OCI-LY1 (cell line): ENCODE results near the gene ART1.

Experiments used
- H2AFZ ChIP-seq: fragments of 200-600 bp; sonication (generic), shearing (Covaris generic); 2 replicates; pipeline ENCODE4 v1.6.0; 2014; ENCODE audit warnings: antibody characterized with exemption, mild to moderate bottlenecking, low read length
- H3F3A ChIP-seq: fragments of 200-600 bp; sonication (generic), shearing (Covaris generic); 2 replicates; pipeline ENCODE4 v1.6.0; 2014; ENCODE audit warnings: mild to moderate bottlenecking, antibody characterized with exemption, low read length, moderate library complexity; ENCODE audit not compliant: insufficient read depth
- H3K27ac ChIP-seq: fragments of 200-600 bp; sonication (generic); 2 replicates; pipeline ENCODE4 v1.5.1; 2014; ENCODE audit warnings: low read length, mixed run types, mild to moderate bottlenecking, low read depth; ENCODE audit not compliant: poor library complexity, severe bottlenecking
- H3K27me3 ChIP-seq: fragments of 200-600 bp; sonication (generic); 2 replicates; pipeline ENCODE4 v1.6.0; 2014; ENCODE audit warnings: antibody characterized with exemption, mild to moderate bottlenecking, low read length, moderate library complexity; ENCODE audit not compliant: insufficient read depth
- H3K36me3 ChIP-seq: fragments of 200-600 bp; sonication (generic); 2 replicates; pipeline ENCODE4 v1.6.1; 2014; ENCODE audit warnings: mild to moderate bottlenecking, antibody characterized with exemption, low read length, moderate library complexity, mixed read lengths; ENCODE audit not compliant: insufficient read depth
- H3K4me1 ChIP-seq: fragments of 200-600 bp; sonication (generic); 2 replicates; pipeline ENCODE4 v1.5.1; 2014; ENCODE audit warnings: mild to moderate bottlenecking, low read length, moderate library complexity; ENCODE audit not compliant: insufficient read depth, severe bottlenecking
- H3K4me2 ChIP-seq: fragments of 200-600 bp; sonication (generic), shearing (Covaris generic); 2 replicates; pipeline ENCODE4 v1.6.1; 2014; ENCODE audit warnings: low read length
- H3K4me3 ChIP-seq: fragments of 200-600 bp; sonication (generic); 2 replicates; pipeline ENCODE4 v1.5.1; 2014; ENCODE audit warnings: low read length, low read depth, mild to moderate bottlenecking, mixed read lengths; ENCODE audit not compliant: poor library complexity, severe bottlenecking
- H3K79me2 ChIP-seq: fragments of 200-600 bp; shearing (Covaris generic); 2 replicates; pipeline ENCODE4 v1.6.1; 2016; ENCODE audit warnings: mixed run types, low read length, mixed read lengths; ENCODE audit not compliant: insufficient read depth
- H3K9ac ChIP-seq: fragments of 200-600 bp; sonication (generic), shearing (Covaris generic); 2 replicates; pipeline ENCODE4 v1.6.1; 2014; ENCODE audit warnings: mild to moderate bottlenecking, low read length, mixed read lengths
- H3K9me2 ChIP-seq: fragments of 200-600 bp; sonication (generic), shearing (Covaris generic); 2 replicates; pipeline ENCODE4 v1.6.1; 2014; ENCODE audit warnings: low read depth, mild to moderate bottlenecking, low read length, mixed read lengths
- H3K9me3 ChIP-seq: fragments of 200-600 bp; shearing (Covaris generic); 2 replicates; pipeline ENCODE4 v1.6.1; 2014; ENCODE audit warnings: low read length, mixed read lengths
- H4K20me1 ChIP-seq: fragments of 200-600 bp; sonication (generic), shearing (Covaris generic); 2 replicates; pipeline ENCODE4 v1.6.0; 2016; ENCODE audit warnings: mild to moderate bottlenecking, low read length; ENCODE audit not compliant: insufficient read depth
- EZH2 ChIP-seq: fragments of 200-600 bp; sonication (generic), shearing (Covaris generic); IDR thresholded peaks from 2 replicates; pipeline ENCODE4 v1.8.0; 2017; ENCODE audit warnings: borderline replicate concordance, mixed run types, mild to moderate bottlenecking, antibody characterized with exemption, low read length, moderate library complexity, mixed read lengths
- TF ChIP-seq, protein P1 (sequence below): fragments of 200-600 bp; sonication (generic), shearing (Covaris generic); IDR thresholded peaks from 2 replicates; pipeline ENCODE4 v1.5.1; 2017; ENCODE audit warnings: mild to moderate bottlenecking, antibody characterized with exemption, low read length, moderate library complexity, mixed read lengths

The ART1 gene

DNA sequence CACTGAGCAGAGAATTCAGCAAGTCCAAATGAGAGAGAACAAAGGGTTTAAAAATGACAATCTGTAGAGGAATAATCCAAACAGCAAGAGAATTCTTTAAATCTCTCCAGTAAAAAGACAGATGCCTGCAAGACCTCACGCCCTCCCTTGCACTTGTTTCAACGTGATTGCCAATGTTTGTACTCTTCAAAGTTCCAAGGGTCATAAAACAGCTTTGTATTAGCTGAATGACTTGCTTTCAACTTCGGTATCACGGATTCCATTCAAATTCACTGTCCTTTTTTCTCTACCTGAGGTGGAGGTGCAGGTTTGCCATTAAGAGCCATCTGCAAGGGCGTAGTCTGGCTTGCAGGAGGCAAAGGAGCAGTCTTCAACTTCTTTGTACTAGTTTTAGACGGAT lies 67.3 kb downstream of the ART1 start:
- no peak overlapping the region for H3K27ac ChIP-seq
- no peak overlapping the region for H3K4me2 ChIP-seq
- H3K4me3 ChIP-seq, result no peak overlapping the region
- peaks cover 90% of the 10 kb centered on the region for H3K36me3 ChIP-seq
- no peak overlapping the region for H2AFZ ChIP-seq
- 0 out of 2 replicates have a peak, but pooled peaks cover 3% of the 10 kb centered on the region for H3F3A ChIP-seq
- H3K4me1 ChIP-seq, result no peaks in the 10 kb centered on the region
- H3K9me3 ChIP-seq, result no peaks in the 10 kb centered on the region
- H3K27me3 ChIP-seq, result no peaks in the 10 kb centered on the region
- no peak overlapping the region for H3K9ac ChIP-seq
- no peaks in the 10 kb centered on the region for H4K20me1 ChIP-seq
- TF ChIP-seq EZH2, result no peak
- TF ChIP-seq, protein P1, sequence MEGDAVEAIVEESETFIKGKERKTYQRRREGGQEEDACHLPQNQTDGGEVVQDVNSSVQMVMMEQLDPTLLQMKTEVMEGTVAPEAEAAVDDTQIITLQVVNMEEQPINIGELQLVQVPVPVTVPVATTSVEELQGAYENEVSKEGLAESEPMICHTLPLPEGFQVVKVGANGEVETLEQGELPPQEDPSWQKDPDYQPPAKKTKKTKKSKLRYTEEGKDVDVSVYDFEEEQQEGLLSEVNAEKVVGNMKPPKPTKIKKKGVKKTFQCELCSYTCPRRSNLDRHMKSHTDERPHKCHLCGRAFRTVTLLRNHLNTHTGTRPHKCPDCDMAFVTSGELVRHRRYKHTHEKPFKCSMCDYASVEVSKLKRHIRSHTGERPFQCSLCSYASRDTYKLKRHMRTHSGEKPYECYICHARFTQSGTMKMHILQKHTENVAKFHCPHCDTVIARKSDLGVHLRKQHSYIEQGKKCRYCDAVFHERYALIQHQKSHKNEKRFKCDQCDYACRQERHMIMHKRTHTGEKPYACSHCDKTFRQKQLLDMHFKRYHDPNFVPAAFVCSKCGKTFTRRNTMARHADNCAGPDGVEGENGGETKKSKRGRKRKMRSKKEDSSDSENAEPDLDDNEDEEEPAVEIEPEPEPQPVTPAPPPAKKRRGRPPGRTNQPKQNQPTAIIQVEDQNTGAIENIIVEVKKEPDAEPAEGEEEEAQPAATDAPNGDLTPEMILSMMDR, result no peak
- H3K79me2 ChIP-seq, result no peaks in the 10 kb centered on the region
- no peaks in the 10 kb centered on the region for H3K9me2 ChIP-seq
